NCI-H2081 treated with DMSO at 0.1 percent for 48 hours (cell line): ENCODE results near the gene B9D1.

Source experiments
- DNase-seq: peaks from one replicate; lab custom pipeline; 2025; lab: John Stamatoyannopoulos, UW

B9D1 gene

DNA sequence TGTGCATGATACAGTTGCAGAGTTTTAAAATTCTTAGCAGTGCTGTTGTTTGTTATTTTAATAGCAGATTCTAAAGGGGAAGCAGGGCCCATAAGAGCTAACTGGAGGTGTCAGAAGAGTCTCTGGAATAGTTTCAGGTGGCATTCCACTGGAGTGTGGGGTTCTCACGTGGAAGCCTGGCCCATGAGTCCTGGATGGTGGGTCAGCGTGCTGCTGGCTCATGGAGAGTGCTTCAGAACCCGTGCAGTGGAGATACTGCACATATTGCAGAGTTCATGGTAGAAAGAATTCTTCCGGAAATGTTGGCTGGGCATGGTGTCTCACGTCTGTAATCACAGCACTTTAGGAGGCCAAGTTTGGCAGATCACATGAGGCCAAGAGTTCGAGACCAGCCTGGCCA lies 43.9 kb downstream of the B9D1 start:
- no peak for DNase-seq

DNA sequence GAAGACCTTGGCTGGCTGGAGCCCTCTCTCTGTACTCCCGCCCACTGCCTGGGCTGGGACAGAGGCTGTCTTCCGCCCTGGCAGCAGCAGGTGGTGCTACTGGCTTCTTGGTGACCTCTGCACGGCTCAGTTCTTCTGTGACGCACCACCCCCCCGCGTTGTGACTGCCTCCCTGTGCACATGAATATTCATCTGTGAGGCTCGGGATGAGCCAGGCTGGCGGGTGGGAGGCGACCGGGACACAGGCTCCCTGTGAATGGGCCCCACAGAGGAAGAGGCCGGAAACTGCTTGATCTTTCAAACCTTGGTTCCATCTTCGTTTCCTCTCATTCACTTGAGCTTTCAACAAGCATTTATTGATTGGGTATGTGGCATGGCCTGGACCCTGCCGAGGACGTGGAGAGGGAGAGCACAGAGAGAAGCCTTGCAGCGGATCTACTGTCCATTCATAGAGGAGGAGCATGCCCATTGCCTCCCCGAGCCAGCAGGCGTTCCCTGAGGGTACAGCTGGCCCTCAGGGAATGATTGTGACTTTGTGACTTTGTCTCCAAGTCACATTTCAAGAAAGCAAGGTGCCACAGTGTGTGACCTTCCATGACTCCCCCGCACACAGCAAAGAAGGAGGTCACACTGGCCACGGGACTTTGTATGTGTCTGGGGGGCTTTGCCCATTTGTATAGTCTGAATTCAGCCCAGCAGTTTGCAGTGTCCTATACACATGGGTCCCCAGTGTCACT lies 45.0 kb downstream of the B9D1 start:
- DNase-seq = no peak

DNA sequence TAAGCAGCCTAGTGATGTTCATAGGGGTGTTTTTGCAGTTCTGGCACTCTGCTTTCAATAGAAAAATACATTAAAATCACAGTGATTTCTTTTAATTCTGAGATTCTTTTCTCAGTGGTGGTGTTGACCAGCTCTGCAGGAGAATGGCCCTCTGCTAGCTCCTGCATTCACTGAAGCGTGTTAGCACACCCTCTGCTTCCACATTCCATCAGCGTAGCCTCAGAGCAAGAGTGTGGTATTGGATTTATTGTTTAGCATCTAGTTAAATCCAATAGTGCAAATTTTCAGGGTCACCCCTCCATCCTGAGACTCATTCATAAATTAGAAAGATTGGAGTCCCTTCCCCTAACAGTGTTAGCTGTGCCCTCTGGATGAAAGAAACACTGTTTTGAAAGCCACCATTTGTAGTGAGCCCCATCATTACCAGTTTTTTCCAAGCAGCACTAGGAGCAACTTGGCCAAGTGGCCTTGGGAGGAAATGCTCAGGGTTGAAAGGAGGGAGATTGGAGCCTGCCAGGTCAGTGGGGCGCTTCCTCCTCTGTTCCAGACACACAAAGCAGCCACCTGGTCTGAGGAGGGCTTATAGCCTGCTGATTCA lies 45.7 kb downstream of the B9D1 start:
- no peak for DNase-seq

DNA sequence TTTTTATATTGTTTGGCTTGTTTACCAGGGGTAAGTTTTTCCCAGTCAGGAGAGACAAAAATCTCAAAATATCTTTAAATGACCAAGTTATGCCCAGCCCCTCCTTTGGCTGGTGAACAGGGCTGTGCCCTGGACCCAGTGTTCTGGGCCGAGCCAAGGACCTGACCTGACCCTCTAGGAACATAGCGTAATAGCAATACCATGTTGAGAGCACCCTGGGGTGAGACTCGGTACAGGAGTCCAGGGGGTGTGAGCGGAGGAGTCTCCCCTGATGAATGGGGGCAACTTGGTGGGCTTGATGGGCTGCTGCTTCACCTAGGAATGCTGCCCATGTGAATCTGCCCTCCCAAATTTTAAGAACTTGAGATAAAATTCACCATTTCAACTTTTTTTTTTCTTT lies 47.4 kb downstream of the B9D1 start:
- DNase-seq = no peak

DNA sequence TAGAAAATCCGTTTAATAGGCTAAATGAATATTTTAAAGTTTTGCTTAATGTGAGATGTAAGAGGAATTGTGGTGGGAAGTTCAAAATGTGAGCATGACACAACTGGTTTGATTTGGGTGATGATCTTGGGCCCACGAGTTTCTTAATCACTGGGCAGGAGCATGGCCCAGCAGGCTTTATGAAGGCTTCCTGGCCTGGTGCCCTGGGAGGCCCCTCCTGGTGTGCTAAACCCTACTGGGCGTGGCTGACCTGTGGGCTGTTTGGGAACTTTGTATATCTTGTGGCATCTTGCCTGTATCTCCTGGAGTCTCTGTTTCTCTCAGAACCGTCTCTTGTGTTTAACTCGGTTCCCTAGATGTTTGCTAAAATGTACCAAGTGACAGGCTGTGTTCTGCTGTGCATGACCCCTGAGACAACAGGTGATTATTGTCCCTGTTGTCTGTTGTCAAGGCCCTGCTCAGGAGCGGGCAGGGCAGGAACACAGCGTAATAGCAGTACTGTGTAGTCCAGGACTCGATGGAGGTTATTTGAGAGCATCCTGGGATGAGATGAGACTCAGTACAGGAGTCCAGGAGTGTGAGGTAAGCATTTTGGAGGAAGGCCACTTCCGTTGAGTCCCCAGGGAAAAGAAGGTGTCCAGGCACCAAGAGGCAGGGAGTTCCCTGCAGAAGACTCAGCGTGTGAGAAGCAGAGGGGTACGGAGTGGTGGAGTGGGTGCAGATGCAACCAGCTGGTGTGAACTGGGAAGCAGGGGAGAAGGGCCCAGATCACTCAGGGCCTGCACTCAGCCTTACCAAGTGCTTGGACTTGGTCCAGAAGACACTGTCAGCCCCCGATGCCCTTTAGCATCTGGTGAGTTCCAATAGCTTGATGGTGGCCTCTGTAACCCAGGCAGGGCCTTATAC lies 48.5 kb downstream of the B9D1 start:
- DNase-seq = no peak

DNA sequence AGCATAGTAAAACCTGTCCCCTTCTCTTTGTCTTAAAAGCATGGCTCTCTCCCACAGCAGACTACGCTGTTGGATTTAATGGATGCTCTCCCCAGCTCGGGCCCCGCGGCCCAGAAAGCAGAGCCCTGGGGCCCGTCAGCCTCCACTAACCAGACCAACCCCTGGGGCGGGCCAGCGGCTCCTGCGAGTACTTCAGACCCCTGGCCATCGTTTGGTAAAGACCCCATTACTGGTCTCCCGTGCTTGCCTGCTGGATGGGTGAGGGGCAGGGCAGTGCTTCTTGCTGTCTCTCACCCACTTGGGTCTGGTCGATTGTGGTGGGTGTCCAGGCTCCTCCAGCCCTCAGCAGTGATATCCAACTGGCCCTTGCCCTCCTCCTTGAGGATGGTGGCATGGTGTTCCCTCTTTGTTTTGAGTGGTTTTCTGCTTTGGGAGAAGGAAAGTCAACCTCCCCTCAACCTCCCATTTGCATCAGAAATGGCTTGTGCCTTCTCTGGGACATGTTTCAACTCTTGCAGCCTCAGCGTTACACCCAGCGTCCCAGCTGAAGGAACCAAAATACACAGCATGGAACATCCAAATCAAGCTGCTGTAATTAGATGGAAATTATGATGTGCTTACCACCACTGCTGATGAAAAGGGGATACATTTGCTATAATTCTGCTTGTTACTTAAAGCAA lies 49.3 kb downstream of the B9D1 start:
- no peak for DNase-seq

DNA sequence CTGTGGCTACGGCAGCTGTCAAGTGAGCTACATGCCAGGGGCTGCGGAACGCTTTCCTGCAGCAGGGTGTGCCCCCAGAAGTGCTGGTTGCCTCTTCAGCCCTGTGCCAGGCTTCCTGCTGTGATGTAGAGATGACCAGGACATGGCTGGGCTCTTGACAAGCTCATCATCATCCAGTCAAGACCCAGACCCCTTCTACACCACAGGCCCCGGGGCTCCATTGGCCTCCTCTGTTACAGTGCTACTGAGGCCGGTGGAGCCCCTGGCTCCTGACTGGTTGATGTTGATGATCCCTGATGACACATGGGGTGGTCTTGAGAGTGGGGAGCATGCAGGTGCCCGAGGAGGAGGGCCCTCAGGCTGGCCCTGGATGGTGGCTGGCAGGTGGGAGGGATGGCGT lies 50.1 kb downstream of the B9D1 start:
- DNase-seq = no peak

DNA sequence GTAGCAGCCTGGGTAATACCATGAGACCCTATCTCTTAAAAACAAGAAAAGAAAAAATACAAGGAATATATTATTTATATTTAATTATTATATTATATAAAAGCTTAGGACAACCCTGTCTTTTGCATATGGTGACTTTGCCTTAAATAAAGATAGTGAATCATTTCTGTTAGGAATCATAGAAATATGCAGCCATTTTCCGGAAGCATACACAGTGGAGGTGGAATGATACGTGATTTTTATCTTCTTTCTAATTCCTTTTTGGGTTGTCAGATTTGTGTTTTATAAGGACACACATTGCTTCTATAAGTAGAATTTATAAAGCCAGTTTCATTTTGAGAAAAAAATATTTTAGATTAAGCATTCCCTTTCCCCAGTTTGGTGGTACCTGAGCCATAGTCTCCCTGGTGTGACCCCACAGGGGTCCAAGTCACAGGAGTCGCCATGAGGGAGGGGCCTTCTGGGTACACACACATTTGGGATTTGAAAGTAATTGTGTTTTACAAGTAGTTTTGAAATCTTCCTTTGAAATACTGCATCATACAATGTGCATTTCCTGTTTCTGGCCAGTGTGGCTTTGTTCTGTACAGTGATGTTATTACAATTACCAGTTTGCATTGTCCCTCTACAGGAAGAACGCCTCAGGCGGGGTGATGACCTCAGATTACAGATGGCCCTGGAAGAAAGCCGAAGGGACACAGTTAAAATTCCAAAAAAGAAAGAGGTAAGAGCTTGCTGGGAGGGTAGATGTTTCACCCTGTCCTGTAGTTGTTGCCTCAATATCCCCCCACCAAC lies 50.9 kb downstream of the B9D1 start:
- DNase-seq = no peak

DNA sequence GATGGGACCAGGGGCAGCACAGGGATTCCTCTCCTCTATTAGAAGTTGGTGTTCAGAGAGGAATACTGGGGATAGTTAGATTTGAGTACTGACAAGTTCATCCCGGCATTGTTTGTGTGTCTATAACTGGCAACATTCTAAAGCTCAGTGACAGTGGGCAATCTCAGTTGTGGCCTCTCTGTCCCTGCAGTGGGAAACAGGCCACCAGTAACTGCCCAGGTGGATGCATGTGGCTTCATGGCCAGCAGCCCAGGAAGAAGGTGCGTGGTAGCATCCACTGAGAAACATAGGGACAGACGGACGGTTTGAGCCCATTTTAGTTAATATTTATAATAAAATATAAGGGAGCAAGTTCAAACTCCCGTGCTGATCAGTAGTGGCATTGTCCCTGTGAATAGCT lies 51.5 kb downstream of the B9D1 start:
- no peak for DNase-seq

DNA sequence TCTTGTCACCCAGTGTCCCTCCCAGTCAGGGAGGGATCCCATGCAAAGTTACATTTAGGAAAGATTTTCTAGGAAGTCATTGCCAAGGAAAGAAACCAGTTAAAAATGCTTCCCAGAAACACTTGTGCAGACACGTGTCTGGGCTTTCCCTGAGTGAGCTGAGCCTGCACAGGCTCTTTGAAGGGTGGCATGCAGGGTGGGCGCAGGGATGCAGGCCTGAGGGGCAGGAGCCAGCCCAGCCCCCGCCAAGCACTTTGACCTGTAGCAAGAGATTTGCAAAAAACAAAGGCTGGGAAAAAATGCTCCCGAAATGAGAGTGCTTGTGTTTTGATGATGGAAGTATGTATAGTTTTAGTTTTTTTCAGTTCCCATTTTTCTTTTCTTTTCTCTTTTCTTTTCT lies 52.4 kb downstream of the B9D1 start:
- DNase-seq = no peak

DNA sequence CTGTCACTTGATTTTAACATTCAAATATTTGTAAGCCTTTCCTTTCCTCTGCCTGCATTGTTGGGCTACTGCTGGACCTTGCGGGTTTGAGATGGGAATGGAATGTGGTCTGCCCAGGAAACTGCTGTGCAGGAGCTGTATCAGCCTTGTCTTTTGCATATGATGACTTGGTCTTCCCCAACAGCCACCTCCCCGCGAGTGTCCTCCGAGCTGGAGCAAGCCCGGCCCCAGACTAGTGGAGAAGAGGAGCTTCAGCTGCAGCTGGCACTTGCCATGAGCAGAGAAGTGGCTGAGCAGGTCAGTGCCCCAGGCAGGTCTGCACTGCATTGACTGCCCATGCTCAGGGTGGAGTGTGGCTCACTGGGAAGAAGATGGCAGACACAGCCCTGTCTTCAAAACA lies 52.8 kb downstream of the B9D1 start:
- DNase-seq = no peak

DNA sequence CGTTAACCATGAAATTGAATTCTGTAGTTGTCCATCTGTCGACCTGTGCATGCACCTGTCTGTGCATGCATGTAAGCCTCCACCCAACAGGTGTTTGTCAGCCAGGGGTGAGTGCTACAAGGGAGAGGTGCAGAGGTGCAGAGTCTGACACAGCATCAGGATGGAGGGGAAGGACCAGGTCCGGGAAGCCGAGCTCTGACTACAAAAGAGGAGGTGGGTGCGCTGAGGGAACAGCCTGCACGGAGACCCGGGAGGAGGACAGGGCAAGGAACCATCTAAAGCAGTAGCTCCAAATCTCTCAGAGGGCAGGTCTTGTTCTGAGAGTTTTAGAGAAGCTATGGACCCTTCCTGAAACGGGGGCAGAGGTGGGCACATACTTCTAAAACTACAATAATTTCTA lies 54.1 kb downstream of the B9D1 start:
- no peak for DNase-seq

DNA sequence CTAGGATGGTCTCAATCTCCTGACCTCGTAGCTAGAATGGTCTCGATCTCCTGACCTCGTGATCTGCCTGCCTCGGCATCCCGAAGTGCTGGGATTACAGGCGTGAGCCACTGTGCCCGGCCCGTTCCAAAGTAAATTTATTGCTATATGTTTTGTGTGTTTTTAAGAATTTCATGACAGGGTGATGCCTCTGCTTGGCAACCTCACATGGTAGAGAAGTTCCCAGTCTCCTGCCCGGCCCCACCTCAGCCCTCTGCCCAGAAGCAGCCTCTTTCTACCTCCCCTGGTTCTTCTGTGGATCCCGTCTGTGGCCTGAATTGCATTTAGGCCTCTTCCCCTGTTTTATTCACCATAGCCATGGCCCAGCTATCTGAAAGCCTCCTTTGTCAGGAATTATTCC lies 55.0 kb downstream of the B9D1 start:
- DNase-seq = no peak

DNA sequence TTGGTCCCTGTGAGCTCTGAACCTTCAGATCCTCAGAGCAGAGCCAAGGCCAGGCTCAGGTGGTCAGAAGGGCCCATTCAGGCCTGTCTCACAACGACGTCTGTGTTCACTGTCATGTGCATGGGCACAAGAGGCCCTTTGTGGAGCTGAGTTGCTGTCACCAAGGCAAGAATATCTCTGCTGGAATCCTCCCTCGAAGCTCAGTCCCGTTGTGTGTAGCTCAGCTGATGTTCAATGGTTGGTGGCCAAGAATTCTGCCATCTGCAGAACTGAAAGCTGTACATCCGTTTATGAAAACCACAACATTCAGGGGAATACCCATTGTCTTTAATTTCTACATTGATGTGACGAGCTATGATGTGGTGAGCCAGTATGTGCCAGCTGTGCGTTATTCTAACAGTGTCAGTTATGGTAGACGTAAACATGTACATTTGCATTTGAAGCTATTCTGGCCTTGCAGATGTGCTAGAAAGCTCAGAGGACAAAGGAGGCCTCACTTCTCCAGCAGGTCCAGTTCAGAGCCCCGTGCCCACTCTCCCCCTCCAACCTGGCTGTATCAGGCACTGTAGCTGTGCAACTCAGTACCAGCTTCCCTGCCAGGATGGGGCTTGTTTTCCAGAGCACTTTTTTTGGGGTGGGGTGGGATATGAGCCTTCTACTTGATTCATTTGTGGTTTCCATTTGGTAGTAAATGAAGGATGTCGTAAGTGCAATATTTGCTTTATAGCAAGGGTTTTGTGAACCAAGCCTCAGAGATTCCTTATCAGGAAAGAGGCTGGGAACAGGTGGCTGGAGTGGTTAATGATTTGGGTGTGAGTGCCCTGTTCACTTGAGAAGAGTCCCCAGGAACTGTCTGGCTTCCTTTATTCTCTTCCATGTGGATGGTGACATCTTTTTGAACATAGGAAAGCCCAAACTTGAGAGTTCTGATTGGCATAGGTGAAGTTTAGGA lies 56.1 kb downstream of the B9D1 start:
- no peak for DNase-seq

DNA sequence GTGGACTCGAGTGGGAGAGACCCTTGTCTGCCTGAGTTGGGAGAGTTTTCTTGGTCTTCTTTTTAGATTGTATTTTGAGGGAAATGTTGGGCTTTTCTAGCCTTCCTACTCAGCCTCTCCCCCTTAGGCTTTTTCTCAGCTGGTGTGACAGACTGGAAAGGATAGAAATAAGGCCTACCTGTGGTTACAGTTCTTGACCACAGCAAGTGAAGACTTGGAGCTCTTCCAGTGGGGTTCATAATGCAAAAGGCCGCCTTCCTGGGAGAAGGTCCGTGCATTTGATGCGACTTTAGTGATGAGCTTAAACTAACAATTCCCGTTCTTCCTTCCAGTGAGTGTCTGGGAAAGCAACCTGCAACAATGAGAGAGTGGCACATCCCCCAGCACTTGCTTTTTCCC lies 56.8 kb downstream of the B9D1 start:
- DNase-seq = no peak

DNA sequence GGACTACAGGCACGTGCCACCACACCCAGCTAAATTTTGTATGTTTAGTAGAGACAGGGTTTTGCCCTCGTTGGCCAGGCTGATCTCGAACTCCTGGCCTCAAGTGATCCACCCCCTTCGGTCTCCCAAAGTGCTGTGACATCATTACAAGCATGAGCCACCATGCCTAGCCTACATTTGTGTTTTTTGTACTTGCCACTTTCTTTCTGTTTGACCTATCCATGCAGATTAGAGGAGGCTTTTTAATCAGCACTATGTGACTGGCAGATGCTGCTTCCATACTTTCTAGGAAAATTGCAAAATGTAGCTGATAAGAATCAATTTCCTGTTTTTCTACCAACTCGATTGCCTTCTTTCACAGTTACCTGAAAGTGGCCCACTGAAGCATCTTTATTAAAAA lies 57.3 kb downstream of the B9D1 start:
- no peak for DNase-seq

DNA sequence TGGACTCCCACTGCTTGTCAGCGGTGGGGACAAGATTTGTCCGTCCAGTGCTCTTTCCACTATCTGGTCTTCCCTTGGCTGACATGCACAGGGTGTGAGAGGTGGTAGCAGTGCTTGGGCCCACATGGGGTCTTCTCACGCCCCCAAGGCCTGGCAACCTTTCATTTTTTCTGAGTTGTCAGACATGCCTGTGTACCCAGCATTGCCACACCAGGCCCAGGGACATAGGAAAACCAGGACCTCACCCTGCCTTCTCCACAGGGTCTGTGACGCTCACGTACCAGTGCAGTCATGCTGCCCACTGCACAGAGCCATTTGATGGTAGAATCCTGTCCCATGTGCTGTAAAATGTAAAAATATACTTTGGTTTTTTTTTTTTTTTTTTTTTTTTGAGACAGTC lies 57.8 kb downstream of the B9D1 start:
- DNase-seq = no peak

DNA sequence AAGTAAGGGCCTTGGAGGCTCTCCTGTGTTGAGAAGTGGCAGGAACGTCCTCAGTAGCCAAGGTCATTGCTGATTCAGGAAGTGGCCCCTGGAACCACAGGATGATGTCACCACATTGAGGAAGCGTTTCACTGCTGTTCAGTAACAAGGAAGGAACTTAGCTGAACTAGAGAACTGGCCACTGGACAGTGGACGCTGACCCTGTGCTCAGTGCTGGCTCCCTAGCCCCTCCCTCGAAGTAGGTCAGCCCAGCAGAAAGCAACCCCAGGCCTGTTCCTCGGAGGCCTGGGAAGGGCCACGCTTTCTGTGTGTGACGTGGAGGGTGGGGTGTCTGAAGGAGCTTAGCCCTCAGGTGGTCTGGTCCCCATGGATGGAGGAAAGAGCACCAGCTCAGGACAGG lies 58.3 kb downstream of the B9D1 start:
- DNase-seq = no peak

DNA sequence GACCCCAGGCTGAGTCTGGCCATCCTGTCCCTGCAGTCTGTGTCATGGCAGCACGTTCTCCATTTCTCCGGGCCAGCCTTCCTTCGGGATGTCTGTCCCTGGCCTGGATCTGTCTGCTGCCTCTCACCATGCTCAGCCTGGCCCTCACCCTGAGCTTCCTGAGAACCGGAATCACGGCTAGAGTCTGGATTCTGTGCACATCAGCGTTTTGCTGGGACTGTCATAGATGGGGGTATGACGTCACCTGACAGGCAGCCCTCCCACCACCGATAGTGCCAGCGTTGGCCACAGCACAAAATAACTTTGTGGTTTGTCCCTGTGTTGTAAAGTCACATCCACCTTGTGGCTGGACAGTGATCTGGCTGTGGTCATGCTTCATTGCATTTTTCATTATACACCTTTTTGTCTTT lies 59.2 kb downstream of the B9D1 start:
- no peak for DNase-seq

DNA sequence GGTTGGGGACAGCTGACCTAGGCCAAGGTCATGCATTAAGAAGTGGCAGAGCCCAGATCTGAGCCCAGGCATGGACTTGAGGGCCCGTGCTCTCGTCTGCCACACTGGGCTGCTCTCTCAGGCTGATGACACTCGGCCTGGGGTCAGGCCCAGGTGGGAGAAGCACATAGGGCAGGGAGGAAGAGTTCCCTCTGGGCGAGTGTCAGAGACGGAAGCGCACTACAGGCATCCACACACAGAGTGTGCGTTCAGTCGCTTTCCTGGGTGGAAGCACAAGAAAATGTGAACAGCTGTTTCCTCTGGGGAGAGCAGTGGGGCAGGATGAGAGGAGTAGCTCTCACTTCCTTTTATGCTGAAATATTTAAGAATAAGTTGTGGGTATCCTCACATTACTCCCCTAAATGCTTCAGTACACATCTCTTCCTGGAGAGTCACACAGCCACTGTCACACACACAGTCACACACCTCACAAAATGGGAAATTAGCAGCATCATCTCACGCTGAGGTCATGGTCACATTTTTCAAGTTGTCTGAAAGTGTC lies 59.7 kb downstream of the B9D1 start:
- DNase-seq = no peak
